Nephron (organoid): Measurements from ENCODE around the gene CLEC3B.
A peak's percentile ranks its signal among the peaks of the same experiment; 100 is the strongest.

ENCODE experiments used
- H3K27ac Mint-ChIP-seq, 3 experiments: 2 replicates each; pipeline ENCODE4 v1.8.0; 2020; ENCODE audit warnings: mixed read lengths in 3 of 3, mild to moderate bottlenecking in 2 of 3, moderate library complexity in 1 of 3
- H3K27me3 Mint-ChIP-seq: 2 replicates; pipeline ENCODE4 v1.8.0; 2021; ENCODE audit warnings: low read depth, mild to moderate bottlenecking, moderate library complexity, mixed read lengths
- H3K36me3 Mint-ChIP-seq: 2 replicates; pipeline ENCODE4 v1.8.0; 2020; ENCODE audit warnings: low read depth, mixed read lengths
- H3K4me1 Mint-ChIP-seq: 2 replicates; pipeline ENCODE4 v1.8.0; 2020; ENCODE audit warnings: mixed read lengths
- H3K4me3 Mint-ChIP-seq, 3 experiments: 2 replicates each; pipeline ENCODE4 v1.8.0; 2020; ENCODE audit warnings: mild to moderate bottlenecking in 3 of 3, mixed read lengths in 3 of 3, moderate library complexity in 2 of 3
- H3K9me3 Mint-ChIP-seq: 2 replicates; pipeline ENCODE4 v1.8.0; 2020; ENCODE audit warnings: mixed read lengths
- TF ChIP-seq, protein P1 (sequence below), 3 experiments: fragments of 200-600 bp; sonication (generic); IDR thresholded peaks; one replicate each; pipeline ENCODE4 v1.5.0; 2021; ENCODE audit warnings: antibody characterized with exemption in 3 of 3; ENCODE audit not compliant: unreplicated experiment in 3 of 3

Gene CLEC3B

DNA sequence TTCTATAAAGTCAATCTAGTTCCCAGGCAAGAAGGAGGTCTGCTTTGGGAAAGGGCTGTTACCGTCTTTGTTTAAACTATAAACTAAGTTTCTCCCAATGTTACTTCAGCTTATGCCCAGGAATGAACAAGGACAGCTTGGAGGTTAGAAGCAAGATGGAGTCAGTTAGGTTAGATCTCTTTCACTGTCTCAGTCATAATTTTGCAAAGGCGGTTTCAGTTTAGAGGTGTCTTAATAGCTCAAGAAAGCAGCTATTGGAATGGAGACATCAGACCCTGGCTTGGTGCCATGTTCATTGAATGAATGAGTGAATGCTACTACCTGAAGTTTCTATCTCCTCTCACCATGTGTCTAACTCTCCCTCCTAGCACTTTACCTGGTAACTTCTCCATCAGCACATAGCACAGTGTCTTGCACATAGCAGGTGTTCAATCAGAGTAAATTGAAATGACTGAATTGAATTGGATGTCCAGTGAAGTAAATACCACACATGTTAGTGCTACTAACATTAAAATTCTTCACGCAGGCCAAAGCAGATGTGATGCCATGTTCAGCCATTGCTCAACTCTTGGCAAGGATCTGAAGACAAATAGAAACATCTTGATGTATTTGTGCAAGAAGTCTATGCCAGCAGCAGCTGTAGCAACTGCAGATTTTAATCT lies 28.2 kb downstream of the CLEC3B start:
- Mint-ChIP-seq H3K27ac (no peak overlapping the region), H3K4me3 (no peak overlapping the region), H3K4me1 (peaks cover 39% of the 10 kb centered on the region), H3K27me3 (peaks cover 12% of the 10 kb centered on the region), H3K36me3 (no peaks in the 10 kb centered on the region), H3K9me3 (no peaks in the 10 kb centered on the region)
- TF ChIP-seq, protein P1, sequence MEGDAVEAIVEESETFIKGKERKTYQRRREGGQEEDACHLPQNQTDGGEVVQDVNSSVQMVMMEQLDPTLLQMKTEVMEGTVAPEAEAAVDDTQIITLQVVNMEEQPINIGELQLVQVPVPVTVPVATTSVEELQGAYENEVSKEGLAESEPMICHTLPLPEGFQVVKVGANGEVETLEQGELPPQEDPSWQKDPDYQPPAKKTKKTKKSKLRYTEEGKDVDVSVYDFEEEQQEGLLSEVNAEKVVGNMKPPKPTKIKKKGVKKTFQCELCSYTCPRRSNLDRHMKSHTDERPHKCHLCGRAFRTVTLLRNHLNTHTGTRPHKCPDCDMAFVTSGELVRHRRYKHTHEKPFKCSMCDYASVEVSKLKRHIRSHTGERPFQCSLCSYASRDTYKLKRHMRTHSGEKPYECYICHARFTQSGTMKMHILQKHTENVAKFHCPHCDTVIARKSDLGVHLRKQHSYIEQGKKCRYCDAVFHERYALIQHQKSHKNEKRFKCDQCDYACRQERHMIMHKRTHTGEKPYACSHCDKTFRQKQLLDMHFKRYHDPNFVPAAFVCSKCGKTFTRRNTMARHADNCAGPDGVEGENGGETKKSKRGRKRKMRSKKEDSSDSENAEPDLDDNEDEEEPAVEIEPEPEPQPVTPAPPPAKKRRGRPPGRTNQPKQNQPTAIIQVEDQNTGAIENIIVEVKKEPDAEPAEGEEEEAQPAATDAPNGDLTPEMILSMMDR (IDR thresholded peaks at IDR 0.05; ENCODE audit: unreplicated experiment in 3 of 3) = no peak

DNA sequence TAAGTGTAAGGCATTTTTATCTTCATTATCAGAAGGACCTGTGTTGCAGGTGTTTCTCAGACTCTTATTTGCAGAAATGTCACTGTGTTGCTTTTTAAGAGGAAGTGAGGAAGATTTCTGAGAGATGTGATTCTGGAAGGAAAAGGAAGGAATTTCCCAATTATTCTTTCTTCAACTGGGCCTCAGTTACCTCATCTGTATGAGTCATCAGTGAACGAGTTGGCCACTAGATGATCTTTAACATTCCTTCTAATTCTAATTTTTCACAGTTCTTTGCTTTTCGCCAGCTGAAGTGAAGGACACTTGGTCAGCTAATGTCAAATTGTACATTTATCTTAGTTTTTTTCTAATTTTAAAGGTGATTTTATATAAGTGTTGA lies 28.9 kb downstream of the CLEC3B start:
- H3K27ac Mint-ChIP-seq = no peak overlapping the region
- TF ChIP-seq, protein P1 (IDR thresholded peaks at IDR 0.05; ENCODE audit: unreplicated experiment in 3 of 3) = no peak
- peaks cover 39% of the 10 kb centered on the region for H3K4me1 Mint-ChIP-seq
- H3K36me3 Mint-ChIP-seq = no peaks in the 10 kb centered on the region
- peaks cover 6% of the 10 kb centered on the region for H3K27me3 Mint-ChIP-seq
- no peaks in the 10 kb centered on the region for H3K9me3 Mint-ChIP-seq
- no peak overlapping the region for H3K4me3 Mint-ChIP-seq

DNA sequence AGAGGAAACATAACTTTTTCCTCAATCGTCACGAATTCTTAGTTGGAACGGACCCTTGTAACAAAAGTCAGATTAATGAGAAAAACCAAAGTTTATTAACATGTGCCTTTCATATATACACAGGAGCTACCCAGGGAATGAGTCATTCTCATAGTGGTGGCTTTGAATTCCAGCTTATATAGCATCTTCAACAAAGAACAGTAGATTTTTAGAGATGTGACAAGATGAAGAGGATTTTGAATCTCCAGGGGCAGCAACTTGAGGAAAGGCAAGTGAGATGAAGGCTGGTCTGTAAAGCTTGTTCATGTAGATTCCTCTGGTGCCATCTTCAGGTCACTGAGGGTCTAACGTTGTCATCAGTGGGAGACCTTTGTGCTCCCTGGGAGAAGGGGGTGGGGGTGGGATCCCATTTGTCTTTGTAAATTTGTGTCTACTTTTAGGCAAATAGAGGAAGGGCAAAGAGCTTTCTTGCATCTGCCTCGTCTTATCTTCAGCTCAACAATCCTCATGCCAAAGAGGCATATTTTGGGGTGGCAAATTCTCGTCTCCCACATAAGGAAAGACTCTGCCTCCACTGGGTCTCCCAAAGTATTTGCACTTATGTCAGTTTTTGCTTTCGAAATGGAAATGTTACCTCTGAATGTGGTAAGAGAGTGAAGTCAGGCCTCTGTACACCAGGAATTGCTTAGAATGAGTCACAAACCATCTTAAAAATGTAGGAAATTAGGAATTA lies 29.5 kb downstream of the CLEC3B start:
- H3K36me3 Mint-ChIP-seq = no peaks in the 10 kb centered on the region
- TF ChIP-seq, protein P1 (IDR thresholded peaks at IDR 0.05; ENCODE audit: unreplicated experiment in 3 of 3) = no peak
- H3K9me3 Mint-ChIP-seq = no peaks in the 10 kb centered on the region
- no peak overlapping the region for H3K27ac Mint-ChIP-seq
- H3K27me3 Mint-ChIP-seq = peaks cover 3% of the 10 kb centered on the region
- H3K4me3 Mint-ChIP-seq = no peak overlapping the region
- H3K4me1 Mint-ChIP-seq = peaks cover 39% of the 10 kb centered on the region

DNA sequence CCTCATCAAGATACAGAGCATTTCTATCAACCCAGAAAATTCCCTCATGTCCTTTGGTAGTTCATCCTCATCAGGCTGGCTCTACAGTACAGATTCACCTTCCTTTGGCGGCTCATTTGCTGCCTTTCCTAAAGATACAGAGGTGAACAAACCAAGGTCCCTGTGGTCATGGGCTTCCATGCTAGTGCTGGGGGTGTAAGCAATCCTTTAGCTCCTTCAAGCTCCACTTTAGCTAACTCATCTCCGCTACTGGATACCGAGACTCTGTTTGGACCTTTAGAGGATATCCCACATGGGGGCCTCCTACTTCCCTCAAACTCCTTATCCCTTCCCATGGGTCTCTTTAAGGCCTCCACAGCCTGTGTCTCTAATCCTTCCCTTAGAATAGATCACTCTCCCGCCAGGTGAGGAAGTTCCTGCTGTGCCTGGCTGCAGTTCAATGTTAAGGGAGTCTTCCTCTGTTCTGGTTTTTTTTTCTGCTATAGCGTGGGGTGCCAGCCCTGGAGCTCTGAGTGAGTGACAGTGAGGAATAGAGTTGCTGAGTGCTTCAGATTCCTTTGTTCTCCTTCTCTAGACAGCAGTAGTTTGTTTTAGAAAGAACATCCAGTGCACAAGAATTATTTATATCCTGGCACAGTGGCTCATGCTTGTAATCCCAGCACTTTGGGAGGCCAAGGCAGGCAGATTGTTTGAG lies 30.7 kb downstream of the CLEC3B start:
- no peaks in the 10 kb centered on the region for H3K9me3 Mint-ChIP-seq
- H3K4me3 Mint-ChIP-seq = no peak overlapping the region
- TF ChIP-seq, protein P1 (IDR thresholded peaks at IDR 0.05; ENCODE audit: unreplicated experiment in 3 of 3) = no peak
- H3K27me3 Mint-ChIP-seq = no peaks in the 10 kb centered on the region
- H3K27ac Mint-ChIP-seq = peak overlapping the region in 1 of 3 experiments; percentile 34
- peaks cover 39% of the 10 kb centered on the region for H3K4me1 Mint-ChIP-seq
- H3K36me3 Mint-ChIP-seq = no peaks in the 10 kb centered on the region

DNA sequence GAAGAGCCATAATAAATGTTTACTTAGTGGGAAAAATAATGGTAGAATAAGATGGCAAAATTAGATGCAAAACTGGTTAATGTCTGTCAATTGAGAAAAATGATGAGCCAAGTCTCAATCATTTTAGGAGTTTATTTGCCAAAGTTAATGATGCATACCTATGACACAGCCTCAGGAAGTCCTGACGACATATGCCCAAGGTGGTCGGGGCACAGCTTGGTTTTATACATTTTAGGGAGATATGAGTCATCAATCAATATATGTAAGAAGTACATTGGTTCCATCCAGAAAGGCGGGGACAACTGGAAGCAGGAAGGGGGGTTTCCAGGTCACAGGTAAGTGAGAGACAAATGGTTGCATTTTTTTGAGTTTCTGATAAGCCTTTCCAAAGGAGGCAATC lies 31.5 kb downstream of the CLEC3B start:
- TF ChIP-seq, protein P1 (IDR thresholded peaks at IDR 0.05; ENCODE audit: unreplicated experiment in 3 of 3) = no peak
- no peak overlapping the region for H3K4me3 Mint-ChIP-seq
- no peak overlapping the region for H3K27ac Mint-ChIP-seq
- H3K9me3 Mint-ChIP-seq = no peaks in the 10 kb centered on the region
- peaks cover 39% of the 10 kb centered on the region for H3K4me1 Mint-ChIP-seq
- no peaks in the 10 kb centered on the region for H3K27me3 Mint-ChIP-seq
- H3K36me3 Mint-ChIP-seq = no peaks in the 10 kb centered on the region
